Effector memory CD4-positive, alpha-beta T cell (primary cell): ENCODE measurements around the gene HS6ST3.

ENCODE experiments used
- DNase-seq, 3 donors: peaks; one replicate each; pipeline ENCODE4 v3.0.0-alpha.2; 2020
- H3K27ac ChIP-seq: 2 replicates; pipeline ENCODE4 v1.7.0; 2013; ENCODE audit warnings: mild to moderate bottlenecking, low read length, moderate library complexity; ENCODE audit not compliant: insufficient read depth, poor library complexity, severe bottlenecking
- H3K27me3 ChIP-seq: replicated peaks from 2 replicates; pipeline ENCODE4 v1.7.0; 2013; ENCODE audit warnings: mild to moderate bottlenecking, low read length; ENCODE audit not compliant: insufficient read depth, control insufficient read depth, poor library complexity, severe bottlenecking
- H3K36me3 ChIP-seq: 2 replicates; pipeline ENCODE4 v1.7.0; 2013; ENCODE audit warnings: mild to moderate bottlenecking, low read length, moderate library complexity; ENCODE audit not compliant: control insufficient read depth, insufficient read depth
- H3K4me1 ChIP-seq: 2 replicates; pipeline ENCODE4 v1.7.0; 2013; ENCODE audit warnings: low read length, mild to moderate bottlenecking; ENCODE audit not compliant: control insufficient read depth, insufficient read depth, poor library complexity, severe bottlenecking
- H3K4me3 ChIP-seq: 2 replicates; pipeline ENCODE4 v1.7.0; 2013; ENCODE audit warnings: low read length, low read depth, mild to moderate bottlenecking; ENCODE audit not compliant: insufficient read depth, poor library complexity, severe bottlenecking
- H3K9me3 ChIP-seq: 2 replicates; pipeline ENCODE4 v1.7.0; 2013; ENCODE audit warnings: mild to moderate bottlenecking, low read length, moderate library complexity; ENCODE audit not compliant: control insufficient read depth

HS6ST3 gene

GRCh38 chr13:96403651-96404050, 313.7 kb downstream of the HS6ST3 start:
- Histone ChIP-seq H3K27me3 (no peaks in the 10 kb centered on the region), H3K27ac (no peak overlapping the region), H3K4me1 (no peaks in the 10 kb centered on the region), H3K9me3 (no peaks in the 10 kb centered on the region), H3K4me3 (no peak overlapping the region), H3K36me3 (no peaks in the 10 kb centered on the region)
- DNase-seq = no peak

GRCh38 chr13:96415831-96416385, 326.0 kb downstream of the HS6ST3 start:
- Histone ChIP-seq H3K4me3 (no peak overlapping the region), H3K9me3 (no peaks in the 10 kb centered on the region), H3K4me1 (no peaks in the 10 kb centered on the region), H3K36me3 (no peaks in the 10 kb centered on the region), H3K27ac (no peak overlapping the region), H3K27me3 (no peaks in the 10 kb centered on the region)
- no peak for DNase-seq

GRCh38 chr13:96417939-96418685, 328.2 kb downstream of the HS6ST3 start:
- DNase-seq = no peak
- H3K4me1 ChIP-seq = no peaks in the 10 kb centered on the region
- no peak overlapping the region for H3K4me3 ChIP-seq
- H3K36me3 ChIP-seq = no peaks in the 10 kb centered on the region
- no peaks in the 10 kb centered on the region for H3K27me3 ChIP-seq
- no peak overlapping the region for H3K27ac ChIP-seq
- no peaks in the 10 kb centered on the region for H3K9me3 ChIP-seq

GRCh38 chr13:96421314-96421713, 331.4 kb downstream of the HS6ST3 start:
- no peak overlapping the region for H3K4me3 ChIP-seq
- H3K9me3 ChIP-seq = no peaks in the 10 kb centered on the region
- no peaks in the 10 kb centered on the region for H3K36me3 ChIP-seq
- no peak overlapping the region for H3K27ac ChIP-seq
- H3K27me3 ChIP-seq = no peaks in the 10 kb centered on the region
- no peaks in the 10 kb centered on the region for H3K4me1 ChIP-seq
- DNase-seq = no peak

GRCh38 chr13:96422002-96422401, 332.1 kb downstream of the HS6ST3 start:
- H3K4me1 ChIP-seq = no peaks in the 10 kb centered on the region
- H3K27me3 ChIP-seq = no peaks in the 10 kb centered on the region
- H3K4me3 ChIP-seq = no peak overlapping the region
- no peaks in the 10 kb centered on the region for H3K9me3 ChIP-seq
- H3K36me3 ChIP-seq = no peaks in the 10 kb centered on the region
- no peak overlapping the region for H3K27ac ChIP-seq
- DNase-seq = no peak

GRCh38 chr13:96426167-96426566, 336.3 kb downstream of the HS6ST3 start:
- no peak for DNase-seq
- Histone ChIP-seq H3K27me3 (no peaks in the 10 kb centered on the region), H3K9me3 (no peaks in the 10 kb centered on the region), H3K36me3 (no peaks in the 10 kb centered on the region), H3K27ac (no peak overlapping the region), H3K4me1 (no peaks in the 10 kb centered on the region), H3K4me3 (no peak overlapping the region)

- no peaks in the 10 kb centered on the region for H3K4me1 ChIP-seq
- no peak for DNase-seq
- H3K27ac ChIP-seq = no peak overlapping the region
- H3K27me3 ChIP-seq = no peaks in the 10 kb centered on the region
- H3K4me3 ChIP-seq = no peak overlapping the region
- H3K36me3 ChIP-seq = no peaks in the 10 kb centered on the region
- H3K9me3 ChIP-seq = no peaks in the 10 kb centered on the region
Observed at GRCh38 chr13:96428911-96429310, 339.0 kb downstream of the HS6ST3 start.

- DNase-seq = no peak
- Histone ChIP-seq H3K27me3 (no peaks in the 10 kb centered on the region), H3K4me1 (no peaks in the 10 kb centered on the region), H3K27ac (no peak overlapping the region), H3K9me3 (no peaks in the 10 kb centered on the region), H3K36me3 (no peaks in the 10 kb centered on the region), H3K4me3 (no peak overlapping the region)
Observed at GRCh38 chr13:96431044-96431581, 341.2 kb downstream of the HS6ST3 start.

- H3K4me1 ChIP-seq = no peaks in the 10 kb centered on the region
- no peak overlapping the region for H3K4me3 ChIP-seq
- H3K36me3 ChIP-seq = no peaks in the 10 kb centered on the region
- no peak overlapping the region for H3K27ac ChIP-seq
- H3K9me3 ChIP-seq = no peaks in the 10 kb centered on the region
- no peaks in the 10 kb centered on the region for H3K27me3 ChIP-seq
- DNase-seq = no peak
Observed at GRCh38 chr13:96444676-96445075, 354.8 kb downstream of the HS6ST3 start.

GRCh38 chr13:96449920-96450319, 360.0 kb downstream of the HS6ST3 start:
- no peak for DNase-seq
- H3K36me3 ChIP-seq = no peaks in the 10 kb centered on the region
- no peak overlapping the region for H3K27ac ChIP-seq
- no peaks in the 10 kb centered on the region for H3K27me3 ChIP-seq
- no peak overlapping the region for H3K4me3 ChIP-seq
- H3K4me1 ChIP-seq = no peaks in the 10 kb centered on the region
- no peaks in the 10 kb centered on the region for H3K9me3 ChIP-seq
